Activated CD8-positive, alpha-beta memory T cell treated with anti-CD3 and anti-CD28 coated beads for 1 hour (primary cell): Measurements from ENCODE around the gene OR52K1.

ENCODE experiments used
- DNase-seq, 2 donors: peaks; one replicate each; pipeline ENCODE4 v3.0.0-alpha.2; 2020; ENCODE audit warnings: low read depth in 1 of 2; ENCODE audit errors: extremely low read depth in 1 of 2

Gene OR52K1

DNA sequence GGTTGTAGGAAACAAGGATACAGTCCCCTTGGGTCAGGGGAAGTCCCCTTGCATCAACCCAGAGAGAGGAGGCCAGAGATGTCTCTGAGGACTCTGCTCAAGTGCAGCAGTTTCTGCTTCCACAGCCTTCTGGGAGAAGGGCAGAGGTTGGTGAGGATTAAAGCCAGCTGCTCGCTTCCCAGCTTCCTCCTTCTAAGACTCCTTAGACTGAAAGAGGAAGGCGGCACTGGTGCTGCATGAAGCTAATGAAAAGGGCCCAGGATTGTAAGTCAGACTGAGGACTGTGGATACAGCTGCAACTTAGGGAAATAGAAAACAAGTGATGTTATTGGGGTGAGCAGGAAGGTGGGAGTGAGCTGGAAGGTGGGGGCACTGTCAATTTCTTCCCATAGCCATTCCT is at the start of gene OR52K1:
Gene OR52K1 (plus strand): TSS at position 202 of the 400 bp plus-strand sequence. CDS start 6,255 bp downstream, outside the sequence.
- DNase-seq, result no peak

DNA sequence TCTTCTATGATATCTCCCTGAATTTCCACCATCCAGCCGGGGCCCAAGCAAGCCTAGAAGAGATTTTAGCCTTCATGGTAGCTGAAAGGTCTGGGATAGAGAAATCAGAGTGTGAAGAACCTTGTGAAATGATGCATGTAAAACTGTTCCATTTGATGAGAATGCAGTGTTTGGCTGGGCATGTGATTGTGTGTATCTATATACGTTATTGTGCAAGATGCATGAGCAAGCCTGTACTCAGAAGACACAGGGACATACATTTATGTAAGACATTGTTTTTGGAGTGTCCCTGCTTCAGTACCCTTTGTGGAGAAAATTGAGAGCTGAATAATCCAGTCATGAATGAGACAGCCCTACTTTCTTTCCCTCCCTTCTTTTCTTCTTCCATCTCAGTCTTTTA is 48.6 kb upstream of the OR52K1 start:
- DNase-seq, result no peak

DNA sequence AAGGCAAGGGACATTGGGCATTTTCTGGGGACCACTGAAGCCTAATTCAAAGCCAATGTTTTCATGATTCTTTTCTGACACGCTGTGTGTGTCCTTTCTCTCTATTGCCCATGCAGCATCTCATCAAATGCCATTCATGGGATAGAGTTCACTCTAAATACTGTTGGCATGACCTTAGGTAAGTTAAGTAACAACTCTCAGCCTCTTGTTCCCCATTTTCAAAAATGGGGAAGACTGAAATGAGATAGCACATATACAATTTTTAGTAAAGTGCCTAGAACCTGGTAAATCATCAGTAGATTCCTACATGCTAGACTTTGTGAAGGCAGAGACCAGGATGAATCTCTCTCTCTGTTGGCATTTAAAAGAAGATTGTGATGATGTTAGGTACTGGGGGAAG is 46.0 kb upstream of the OR52K1 start:
- DNase-seq, result no peak

DNA sequence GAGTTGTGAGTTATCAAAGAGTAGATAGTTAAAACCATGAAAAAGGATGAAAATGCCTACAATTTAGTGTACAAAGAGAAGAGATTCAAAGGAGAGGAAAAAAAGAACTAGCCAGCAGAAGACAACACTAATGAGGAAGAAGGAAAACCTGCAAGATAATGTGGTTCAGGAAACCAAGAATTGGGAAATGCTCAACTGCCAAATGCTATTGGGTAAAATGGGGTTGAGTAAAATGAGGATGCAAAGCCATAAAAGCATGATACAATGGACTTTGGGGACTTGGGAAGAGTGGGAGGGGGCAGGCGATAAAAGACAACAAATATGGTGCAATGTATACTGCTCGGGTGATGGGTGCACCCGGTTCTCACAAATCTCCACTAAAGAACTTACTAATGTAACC is 40.9 kb upstream of the OR52K1 start:
- DNase-seq, result no peak

DNA sequence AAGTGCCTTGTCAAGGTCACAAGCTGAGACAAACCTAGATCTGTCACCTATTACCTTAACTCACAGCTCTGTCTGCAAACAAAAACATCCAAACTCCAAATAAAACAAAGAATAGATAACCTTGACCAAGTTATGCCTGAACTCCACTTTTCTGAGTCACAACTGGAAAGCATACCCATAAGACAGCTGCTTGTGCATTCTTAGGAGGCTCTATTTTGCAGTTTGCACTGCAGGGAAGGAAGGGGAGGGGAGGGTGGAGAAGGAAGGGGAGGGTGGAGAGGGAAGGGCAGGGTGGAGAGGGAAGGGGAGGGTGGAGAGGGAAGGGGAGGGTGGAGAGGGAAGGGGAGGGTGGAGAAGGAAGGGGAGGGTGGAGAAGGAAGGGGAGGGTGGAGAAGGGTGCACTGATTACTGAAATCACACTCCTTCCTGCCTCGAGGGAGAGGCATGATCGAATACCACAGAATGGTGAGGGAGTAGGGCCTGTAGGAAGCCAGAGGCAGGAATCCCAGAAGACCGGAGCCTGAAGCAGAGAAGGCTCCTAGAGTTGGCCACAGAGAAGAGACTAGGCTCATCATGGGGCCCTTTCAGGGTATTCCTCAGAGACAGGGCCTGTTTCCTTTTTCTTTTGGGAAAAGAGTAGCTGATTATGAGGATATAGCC is 39.1 kb upstream of the OR52K1 start:
- DNase-seq, result no peak

DNA sequence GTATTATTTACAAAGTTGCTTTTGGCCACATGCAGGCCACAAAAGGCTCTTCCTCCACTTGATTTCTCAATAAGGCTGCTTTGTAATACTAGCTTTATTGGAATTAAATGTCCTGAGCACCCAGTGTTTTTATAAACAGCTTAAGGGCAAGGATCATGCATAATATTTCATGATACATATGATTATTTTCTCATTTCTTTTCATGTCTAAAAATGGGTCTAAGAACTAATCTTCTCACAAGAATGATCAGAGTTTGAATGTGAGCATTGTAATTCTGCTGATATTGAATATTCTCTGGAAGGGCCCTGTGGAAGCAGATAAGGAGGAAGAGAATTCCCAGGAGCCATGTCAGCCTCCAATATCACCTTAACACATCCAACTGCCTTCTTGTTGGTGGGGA is 33.5 kb upstream of the OR52K1 start, which contains the start of gene OR52K2:
Gene OR52K2 (plus strand): TSS at position 301 of the 400 bp plus-strand sequence. CDS start 45 bp downstream, at position 346.
- DNase-seq, result no peak

DNA sequence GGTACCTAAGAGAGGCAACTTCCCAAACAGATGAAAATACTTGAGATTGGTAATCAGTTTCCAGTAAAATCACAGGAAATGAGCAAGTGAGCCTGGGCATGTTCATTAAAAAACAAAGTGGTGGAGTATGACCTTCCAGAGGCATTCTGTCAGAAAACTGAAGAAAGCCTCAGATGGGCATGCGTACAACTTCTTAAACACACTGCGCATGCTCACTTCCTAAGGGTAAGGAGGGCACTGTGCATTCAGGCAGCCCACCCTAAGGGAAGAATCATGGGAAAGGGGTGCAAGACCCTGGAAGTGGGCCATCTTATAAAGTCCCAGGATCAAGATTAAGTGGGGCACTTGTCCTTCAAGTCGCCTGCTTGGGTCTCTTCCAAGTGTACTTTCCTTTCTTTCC is 29.3 kb upstream of the OR52K1 start:
- DNase-seq, result no peak

DNA sequence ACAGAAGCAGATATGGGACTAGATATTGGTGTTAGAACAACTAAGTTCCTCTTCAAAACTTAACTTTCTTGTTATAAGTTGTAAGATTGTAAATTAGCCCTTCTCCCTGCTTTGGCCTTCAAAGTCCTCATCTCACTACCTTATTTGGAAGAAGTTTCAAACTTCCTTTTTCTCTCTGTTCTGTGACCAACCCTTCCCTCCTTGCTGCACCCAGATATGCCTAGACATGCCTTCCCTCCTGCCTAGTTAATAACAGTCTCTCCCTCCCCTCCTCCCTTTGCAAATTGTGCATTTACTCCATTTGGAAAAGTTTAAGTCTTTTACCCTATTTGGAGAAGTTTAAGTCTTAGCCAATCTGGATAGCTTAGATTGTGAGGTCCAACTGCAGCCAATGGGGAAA is 28.4 kb upstream of the OR52K1 start:
- no peak for DNase-seq

DNA sequence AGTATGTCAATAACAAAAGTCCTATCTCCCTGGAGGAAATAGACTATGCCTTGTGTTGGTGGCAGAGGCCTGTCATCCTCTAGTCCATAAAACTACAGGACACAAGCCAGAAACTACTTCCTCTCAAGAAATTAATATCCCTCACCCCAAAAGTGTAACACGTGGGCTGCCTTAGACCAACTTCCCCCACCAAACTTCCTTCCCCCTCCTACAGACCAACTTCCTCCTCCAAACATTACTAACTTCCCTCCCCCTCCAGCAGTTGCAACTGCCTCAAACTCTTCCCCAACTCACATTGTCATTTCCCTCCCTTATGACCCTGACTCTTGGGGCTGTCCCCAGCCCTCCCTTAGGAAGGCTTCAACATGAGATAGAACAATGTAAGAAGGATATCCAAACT is 27.0 kb upstream of the OR52K1 start:
- no peak for DNase-seq

DNA sequence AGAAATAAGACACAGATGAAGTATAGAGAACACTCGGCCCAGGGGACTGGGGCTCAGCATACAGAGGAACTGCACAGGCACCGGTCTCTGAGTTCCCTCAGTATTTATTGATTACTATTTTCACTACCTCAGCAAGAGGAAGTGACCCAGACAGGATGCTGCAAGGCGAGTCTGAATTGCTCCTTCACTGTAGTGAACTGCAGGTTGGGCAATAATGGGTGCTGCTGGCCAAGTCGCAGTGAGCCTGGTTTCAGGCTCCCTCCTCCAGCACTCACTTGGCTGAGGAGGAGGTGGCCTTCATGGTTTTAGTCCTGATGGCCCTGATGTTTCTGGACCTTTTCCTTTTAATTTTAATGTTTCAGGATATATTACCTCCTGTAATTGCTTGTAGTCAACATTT is 22.9 kb upstream of the OR52K1 start:
- no peak for DNase-seq

DNA sequence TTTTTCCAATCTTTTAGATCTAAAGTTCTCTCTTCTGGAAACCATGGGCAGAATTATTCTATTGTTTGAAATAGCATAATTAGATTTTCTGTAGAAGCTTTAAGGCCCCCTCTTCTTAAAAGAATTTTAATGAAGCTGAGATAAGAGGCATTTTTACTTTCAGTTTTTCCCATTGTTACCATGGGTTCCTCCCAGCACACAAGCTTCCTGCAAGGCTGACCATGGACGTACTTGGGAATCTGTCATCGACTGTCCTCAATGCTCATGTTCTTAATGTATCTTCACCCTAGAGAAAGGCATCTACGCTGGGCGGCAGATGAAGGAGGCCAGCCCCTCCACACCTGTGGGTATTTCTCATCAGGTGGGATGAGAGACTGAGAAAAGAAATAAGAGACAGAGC is 22.3 kb upstream of the OR52K1 start:
- DNase-seq, result no peak

DNA sequence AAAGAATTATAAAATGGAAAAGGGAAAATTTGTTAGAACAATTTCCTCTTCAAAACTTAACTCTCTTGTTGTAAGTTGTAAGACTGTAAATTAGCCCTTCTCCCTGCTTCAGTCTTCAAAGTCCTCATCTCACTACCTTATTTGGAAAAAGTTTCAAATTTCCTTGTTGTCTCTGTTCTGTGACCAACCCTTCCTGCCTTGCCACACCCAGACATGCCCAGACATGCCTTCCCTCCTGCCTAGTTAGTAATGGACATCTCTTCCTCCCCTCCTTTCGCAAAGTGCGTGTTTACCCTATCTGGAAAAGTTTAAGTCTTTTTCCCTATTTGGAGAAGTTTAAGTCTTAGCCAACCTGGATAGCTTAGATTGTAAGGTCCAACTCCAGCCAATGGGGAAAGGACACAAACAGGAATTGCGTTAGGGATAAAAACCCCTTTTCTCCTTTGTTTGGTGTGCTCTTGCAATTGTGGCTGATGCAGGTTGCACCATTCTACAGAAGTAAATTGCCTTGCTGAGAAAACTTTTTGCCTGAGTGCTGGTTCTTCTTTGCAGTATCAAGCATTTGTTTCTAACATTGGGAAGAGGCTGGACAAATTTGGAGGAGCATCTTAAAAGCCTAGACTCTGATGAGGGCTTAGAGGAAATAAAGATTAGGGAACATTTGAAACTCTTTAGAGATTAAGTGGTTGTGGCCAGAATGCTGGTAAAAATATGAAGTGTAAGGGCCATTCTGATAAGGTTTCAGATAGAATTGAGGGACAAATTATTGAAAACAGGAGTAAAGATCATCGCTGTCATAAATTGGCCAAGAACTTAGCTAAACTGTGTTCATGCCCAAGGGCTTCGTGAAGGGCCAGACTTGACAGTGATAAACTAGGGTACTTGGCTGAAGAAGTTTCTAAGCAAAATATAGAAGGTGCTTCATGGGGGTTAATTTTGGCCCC is 18.0 kb upstream of the OR52K1 start:
- DNase-seq, result no peak

DNA sequence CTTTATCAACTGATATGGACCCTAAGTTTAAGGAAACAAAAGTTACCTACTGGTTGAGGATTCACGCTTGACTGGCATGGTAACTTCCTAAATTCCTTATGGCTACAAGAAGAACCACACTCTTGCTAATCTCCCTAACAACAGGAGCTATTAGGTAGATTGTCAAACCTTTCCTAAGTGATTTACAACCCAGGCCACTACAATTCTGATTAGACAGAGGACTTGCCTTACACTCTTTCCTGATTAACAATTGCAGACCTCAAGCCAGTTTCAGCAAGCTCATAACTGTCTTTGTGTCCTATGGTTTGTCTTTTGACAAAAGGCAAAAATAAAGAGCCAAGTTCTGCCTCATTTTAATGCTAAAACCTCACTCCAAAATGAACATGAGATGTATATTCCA is 17.0 kb upstream of the OR52K1 start:
- no peak for DNase-seq

DNA sequence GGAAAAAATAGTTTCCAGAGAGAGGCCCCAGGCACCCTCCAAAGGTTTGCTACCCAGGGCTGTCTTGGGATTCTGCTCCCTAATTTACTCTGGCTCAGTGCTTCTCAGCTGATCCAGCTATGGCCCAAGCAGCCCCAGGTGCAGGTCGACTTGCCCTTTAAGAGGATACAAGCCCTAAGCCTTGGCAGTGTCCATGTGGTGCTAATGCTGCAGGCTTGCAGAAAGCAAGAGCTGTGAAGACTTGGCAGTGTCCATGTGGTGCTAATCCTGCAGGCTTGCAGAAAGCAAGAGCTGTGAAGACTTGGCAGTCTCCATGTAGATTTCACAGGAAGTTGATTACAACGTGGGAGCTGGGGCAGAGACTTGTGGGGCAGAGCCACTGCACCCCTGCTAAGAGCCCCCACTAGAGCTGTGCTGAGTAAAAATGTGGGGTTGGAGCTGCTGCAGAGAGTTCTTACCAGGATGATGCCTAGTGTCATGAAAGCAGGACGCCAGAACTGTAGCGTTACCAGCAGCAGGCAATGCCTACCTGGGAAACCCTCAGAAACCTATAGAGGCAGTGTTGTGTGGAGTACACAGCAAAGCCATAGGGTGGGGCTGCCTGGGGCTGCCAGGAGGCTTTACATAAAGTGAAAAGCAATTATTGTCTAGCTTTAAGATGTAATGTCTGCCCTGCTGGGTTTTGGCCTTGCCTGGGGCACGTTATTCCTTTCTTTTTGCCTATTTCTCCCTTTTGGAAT is 16.1 kb upstream of the OR52K1 start:
- DNase-seq, result no peak

DNA sequence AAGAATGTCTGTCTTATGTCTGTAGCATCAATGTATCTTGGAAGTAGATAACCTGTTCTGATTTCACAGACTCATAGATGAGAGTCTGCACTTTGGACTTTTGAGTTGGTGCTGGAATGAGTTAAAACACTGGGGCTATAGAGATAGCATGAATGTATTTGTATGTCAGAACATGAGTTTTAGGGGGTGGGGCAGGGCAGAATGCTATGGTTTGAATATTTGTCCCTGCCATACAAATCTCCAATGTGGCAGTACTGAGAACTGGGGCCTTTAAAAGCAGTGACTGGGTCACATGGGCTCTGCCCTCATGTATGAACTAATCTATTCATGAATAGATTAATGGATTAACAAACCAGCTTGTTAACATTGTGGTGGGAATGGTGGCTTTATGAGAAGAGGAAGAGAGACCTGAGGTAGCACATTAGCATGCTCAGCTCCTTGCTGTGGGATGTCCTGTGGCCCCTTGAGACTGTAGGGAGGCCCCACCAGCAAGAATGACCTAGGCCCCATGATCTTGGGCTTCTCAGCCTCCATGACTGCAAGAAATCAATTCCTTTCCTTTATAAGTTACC is 15.5 kb upstream of the OR52K1 start:
- no peak for DNase-seq

DNA sequence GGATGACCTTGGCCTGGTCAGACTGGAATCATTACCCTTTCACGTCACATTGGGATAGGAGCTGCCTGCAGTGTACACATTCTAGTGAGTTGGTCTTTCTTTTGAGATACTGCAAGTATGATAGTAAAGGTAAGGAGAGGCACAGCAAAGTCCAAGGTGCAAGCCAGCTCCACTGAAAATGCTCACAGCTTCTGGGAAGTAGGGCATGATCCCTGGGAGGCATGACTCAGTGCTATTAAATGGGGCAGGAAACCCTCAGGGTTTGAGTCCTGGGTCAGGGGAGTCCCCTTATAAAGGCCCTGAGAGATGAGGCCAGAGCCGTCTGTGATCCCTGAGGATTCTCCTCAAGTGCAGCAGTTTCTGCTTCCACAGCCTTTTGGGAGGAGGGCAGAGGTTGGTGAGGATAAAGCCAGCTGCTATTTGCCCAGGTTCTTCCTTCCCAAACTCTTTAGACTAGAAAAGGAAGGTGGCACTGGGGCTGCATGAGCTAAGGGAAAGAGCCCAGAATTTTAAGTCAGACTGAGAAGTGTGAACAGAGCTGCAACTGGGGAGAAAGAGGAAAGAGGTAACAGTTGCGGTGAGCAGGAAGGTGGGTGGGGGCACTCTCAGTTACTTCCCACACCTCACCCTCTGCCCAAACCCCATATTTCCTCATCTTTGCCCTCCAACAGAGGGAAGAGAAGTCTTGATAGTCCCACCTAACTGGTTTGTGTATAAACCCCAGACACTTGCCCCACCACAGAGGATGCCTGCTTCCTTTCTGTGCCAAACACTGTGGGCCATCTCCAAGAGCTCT is 14.4 kb upstream of the OR52K1 start:
- DNase-seq, result no peak

DNA sequence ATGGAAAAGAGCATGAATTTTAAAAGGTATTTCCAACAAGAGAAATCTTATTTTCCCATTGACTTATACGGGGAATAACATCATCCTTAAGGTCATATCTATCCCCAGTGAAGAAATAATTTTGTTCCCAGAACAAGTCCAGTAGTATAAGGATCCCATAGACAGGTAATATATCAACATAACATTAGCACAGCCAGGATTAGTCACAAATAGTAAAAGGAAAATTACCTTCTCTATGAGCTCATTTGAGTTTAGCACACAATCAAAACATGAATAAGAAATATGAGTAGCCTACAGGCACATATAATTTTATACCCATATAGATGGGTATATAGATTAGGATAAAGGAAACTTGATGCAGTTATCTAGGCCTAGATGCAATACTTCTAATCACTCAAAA is 2.8 kb upstream of the OR52K1 start:
- DNase-seq, result no peak

DNA sequence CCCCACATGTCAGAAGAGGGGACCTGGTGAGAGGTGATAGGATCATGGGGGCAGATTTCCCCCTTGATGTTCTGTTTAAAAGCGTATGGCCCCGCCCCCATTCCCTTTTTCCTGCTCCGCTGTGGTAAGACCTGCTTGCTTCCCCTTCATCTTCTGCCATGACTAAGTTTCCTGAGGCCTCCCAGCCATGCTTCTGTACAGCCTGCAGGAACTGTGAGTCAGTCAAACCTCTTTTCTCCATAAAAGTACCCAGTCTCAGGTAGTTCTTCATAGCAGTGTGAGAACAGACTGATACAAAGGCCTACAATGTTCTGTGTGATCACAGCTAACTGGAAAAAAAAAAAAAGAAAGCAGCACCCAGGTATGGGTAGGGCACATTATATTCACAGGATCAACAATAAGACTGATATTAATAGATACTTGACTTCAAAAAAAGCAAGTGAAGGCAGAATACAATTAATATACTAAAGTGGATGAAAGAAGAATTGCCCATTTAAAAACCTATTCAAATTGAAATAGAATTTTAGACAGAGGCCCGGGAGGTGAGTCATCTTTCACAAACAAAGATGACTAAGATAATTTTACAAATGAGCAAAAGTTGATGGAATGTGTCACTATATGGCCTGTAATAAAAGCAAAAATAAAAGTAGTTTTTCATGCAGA is 1.7 kb upstream of the OR52K1 start:
- DNase-seq, result no peak

DNA sequence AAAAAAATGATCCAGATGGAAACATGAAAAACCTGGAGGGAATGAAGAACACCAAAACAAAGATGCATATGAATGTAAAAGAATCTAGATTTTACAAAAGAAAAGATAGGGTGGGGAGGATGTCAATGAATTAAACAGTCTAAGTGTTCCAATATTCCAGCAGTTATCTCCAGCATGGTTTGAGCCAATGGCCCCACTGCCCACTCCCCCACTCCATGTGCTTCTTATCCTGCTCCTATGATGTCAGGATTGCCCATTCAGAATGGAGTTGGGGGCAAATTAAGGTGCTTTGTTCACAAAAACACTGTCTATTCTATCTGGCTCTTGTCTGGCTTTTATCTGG is 1.2 kb upstream of the OR52K1 start:
- DNase-seq, result no peak

DNA sequence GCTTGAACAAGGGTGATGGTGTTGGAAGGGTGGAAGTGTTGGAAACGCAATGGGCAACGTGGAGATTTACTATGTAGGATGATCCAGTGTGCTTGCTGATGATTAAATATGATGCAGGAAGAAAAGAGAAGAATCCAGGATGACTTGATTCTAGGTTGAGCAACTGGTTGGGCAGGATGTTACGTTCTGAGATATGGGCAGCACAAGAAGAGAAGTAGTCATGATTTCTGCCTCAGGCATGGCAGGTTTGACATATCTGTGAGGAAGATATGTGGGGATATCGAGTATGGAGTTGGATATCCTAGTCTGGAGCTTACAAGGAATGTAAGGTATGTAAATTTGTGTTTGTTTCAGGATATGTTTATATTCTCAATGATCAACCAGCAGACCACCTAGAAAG is 1.9 kb downstream of the OR52K1 start:
- no peak for DNase-seq
